Endothelial cell of umbilical vein (primary cell): Measurements from ENCODE around the gene DNAI1.

Experiments
- EZH2 ChIP-seq: IDR thresholded peaks from 2 replicates; pipeline ENCODE4 v1.6.1; 2012; ENCODE audit warnings: borderline replicate concordance, low read depth, mild to moderate bottlenecking, moderate library complexity, low read length, inconsistent platforms; ENCODE audit not compliant: severe bottlenecking
- MYC ChIP-seq: IDR thresholded peaks from one replicate; pipeline ENCODE4 v1.6.1; 2011; ENCODE audit warnings: mild to moderate bottlenecking, low read depth, low read length
- POLR2A ChIP-seq: IDR thresholded peaks from 2 replicates; pipeline ENCODE4 v1.6.1; 2012; ENCODE audit warnings: low read depth, mild to moderate bottlenecking, control low read depth, low read length
- POLR2AphosphoS5 ChIP-seq: IDR thresholded peaks from 2 replicates; pipeline ENCODE4 v1.6.1; 2012; ENCODE audit warnings: low read depth, mild to moderate bottlenecking, control low read depth, low read length, moderate library complexity; ENCODE audit not compliant: insufficient read depth
- TF ChIP-seq, protein P1 (sequence below), 2 donors: IDR thresholded peaks; 1 replicate in 1 of 2; 2 replicates in 1 of 2; pipeline ENCODE4 v1.5.1; 2011; ENCODE audit warnings: low read length in 2 of 2, mild to moderate bottlenecking in 2 of 2, moderate library complexity in 2 of 2, control low read depth in 1 of 2, inconsistent platforms in 1 of 2, low read depth in 1 of 2; ENCODE audit not compliant: insufficient read depth in 1 of 2; ENCODE audit errors: extremely low read depth in 1 of 2
- TF ChIP-seq, protein P2 (sequence below): IDR thresholded peaks from 2 replicates; pipeline ENCODE4 v1.6.1; 2011; ENCODE audit not compliant: insufficient read depth, insufficient read length

DNA sequence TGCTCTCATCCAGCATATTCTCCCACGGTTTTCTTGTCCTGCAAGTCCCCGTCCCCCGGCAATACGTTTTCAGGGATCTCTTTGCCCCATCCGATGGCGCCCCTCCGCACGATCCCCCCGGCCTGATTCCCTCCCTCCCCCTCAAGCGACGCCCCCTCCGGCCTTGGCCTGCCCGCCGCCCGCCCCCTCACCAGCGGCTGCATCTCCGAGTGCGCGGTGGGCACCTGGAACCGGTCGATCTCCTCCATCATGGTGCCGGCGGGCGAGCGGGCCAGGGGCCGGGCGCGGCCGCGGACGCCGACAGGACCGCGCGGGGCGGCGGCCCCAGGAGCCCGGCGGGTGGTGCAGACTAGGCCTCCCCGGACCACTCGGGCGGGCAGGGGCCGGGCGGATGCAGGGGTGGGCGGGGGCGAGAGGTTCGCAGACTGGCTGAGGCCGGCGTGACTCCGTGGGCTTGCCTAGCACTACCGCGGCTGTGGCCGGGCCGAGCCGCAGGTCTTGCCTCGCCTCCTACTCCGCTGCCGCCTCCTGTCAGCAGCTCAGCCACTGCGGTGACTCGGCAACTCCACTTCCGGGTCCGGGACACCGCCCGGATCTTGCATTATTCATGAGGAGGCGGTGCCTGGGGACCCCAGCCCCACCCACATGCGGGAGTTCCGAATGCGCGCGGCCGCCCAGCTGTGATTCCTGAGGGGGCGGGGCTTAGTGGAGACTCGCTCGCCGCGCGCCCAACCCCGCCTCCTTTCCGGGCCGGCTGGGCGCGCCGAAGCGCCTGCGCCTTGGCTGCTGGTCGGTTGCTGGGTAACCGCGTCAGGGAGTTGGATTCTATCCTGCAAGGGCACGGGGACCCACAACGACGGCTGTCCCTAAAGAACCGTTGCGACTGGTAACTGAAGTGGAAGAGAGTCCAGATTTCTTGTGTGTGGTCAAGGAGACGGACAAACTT lies at the start of gene DNAI1, which contains the start of gene FAM219A:
- TF ChIP-seq, protein P1, sequence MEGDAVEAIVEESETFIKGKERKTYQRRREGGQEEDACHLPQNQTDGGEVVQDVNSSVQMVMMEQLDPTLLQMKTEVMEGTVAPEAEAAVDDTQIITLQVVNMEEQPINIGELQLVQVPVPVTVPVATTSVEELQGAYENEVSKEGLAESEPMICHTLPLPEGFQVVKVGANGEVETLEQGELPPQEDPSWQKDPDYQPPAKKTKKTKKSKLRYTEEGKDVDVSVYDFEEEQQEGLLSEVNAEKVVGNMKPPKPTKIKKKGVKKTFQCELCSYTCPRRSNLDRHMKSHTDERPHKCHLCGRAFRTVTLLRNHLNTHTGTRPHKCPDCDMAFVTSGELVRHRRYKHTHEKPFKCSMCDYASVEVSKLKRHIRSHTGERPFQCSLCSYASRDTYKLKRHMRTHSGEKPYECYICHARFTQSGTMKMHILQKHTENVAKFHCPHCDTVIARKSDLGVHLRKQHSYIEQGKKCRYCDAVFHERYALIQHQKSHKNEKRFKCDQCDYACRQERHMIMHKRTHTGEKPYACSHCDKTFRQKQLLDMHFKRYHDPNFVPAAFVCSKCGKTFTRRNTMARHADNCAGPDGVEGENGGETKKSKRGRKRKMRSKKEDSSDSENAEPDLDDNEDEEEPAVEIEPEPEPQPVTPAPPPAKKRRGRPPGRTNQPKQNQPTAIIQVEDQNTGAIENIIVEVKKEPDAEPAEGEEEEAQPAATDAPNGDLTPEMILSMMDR (IDR thresholded peaks at IDR 0.05; ENCODE audit: extremely low read depth in 1 of 2, insufficient read depth in 1 of 2, low read depth in 1 of 2, low read length in 2 of 2), result no peak
- TF ChIP-seq EZH2, result no peak
- peak; percentile 83 for TF ChIP-seq POLR2A
- TF ChIP-seq POLR2AphosphoS5, result peak; percentile 86
- TF ChIP-seq, protein P2, sequence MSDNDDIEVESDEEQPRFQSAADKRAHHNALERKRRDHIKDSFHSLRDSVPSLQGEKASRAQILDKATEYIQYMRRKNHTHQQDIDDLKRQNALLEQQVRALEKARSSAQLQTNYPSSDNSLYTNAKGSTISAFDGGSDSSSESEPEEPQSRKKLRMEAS, result no peak
- no peak for TF ChIP-seq MYC
